GM18517 (cell line): Measurements from ENCODE around the gene MYO9B.
"Not testable (repeated sequence)": the region's sequence is repeated elsewhere in the genome, so short reads cannot be mapped to it uniquely, and the experiment has no call there.

Experiments
- ATAC-seq: cut with Tn5 transposase; IDR thresholded peaks from one replicate; pipeline ENCODE4 v1.9.1; 2021; ENCODE audit warnings: mild to moderate bottlenecking, moderate library complexity; ENCODE audit not compliant: unreplicated experiment

Gene MYO9B

DNA sequence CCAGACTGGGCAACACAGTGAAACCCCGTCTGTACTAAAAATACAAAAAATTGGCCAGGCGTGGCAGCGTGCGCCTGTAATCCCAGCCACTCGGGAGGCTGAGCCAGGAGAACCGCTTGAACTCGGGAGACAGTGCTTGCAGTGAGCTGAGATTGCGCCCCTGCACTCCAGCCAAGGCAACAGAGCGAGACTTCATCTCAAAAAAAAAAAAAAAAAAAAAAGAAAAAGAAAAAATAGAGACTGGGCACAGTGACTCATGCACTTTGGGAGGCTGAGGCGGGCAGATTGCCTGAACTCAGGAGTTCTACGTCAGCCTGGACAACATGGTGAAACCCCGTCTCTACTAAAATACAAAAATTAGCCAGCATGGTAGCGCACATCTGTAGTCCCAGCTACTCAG, 69.2 kb downstream of the MYO9B start:
- ATAC-seq, result not testable (repeated sequence)

DNA sequence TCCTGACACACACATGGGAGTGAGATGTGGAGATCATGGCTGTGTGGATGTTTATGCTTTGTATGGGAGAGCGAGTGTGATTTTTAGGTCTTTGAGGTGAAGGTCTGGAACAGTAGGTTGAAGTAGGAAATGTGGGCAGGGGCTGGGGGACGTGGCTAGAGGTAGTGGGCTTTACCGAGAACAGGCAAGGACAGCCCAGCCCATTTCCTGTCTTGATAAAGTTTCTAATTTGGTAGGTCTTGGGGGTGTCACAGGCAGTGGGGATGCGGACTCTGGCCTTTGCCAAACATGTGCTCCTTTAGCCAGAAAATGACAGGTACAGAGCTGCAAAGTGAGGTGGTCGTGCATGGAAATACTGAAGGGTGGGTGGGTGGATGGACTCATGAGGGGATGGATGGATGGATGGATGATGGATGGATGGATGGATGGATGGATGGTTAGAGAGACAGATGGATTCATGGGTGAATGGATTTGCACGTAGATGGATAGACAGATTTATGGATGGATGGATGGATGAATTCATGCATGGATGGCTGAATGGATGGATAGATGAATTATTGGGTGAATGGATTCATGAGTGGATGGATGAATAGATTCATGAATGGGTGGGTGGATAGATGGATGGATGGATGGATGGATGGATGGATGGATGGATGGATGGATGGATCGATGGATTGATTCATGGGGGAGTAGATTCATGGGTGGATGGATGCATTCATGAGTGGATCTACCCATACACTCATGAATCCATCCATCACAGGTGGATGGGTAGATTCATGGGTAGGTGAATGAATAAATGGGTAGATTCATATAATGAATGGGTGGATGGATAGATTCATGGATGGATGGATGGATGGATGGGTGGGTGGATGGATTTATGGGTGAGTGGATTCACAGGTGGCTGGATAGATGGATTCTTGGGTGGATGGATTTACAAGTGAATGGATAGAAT, 70.2 kb downstream of the MYO9B start:
- no peak for ATAC-seq

DNA sequence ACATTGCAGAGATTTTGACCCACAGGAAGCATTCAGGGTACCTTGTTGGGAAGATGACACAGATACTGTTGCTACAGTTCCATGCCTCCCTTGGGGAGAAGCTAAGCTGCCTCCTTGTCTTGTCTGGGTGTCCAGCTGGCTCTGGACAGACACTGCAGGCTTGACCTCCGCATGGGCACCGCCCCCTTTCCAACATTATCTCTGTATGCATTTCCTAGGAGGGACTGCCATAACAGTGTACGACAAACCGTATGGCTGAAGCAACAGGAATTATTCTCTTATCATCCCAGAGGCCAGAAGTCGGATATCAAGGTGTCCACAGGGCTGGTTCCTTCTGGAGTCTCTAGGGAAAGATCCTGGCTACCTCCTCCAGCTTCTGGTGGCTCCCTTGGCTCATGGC, 72.6 kb downstream of the MYO9B start:
- ATAC-seq, result no peak

DNA sequence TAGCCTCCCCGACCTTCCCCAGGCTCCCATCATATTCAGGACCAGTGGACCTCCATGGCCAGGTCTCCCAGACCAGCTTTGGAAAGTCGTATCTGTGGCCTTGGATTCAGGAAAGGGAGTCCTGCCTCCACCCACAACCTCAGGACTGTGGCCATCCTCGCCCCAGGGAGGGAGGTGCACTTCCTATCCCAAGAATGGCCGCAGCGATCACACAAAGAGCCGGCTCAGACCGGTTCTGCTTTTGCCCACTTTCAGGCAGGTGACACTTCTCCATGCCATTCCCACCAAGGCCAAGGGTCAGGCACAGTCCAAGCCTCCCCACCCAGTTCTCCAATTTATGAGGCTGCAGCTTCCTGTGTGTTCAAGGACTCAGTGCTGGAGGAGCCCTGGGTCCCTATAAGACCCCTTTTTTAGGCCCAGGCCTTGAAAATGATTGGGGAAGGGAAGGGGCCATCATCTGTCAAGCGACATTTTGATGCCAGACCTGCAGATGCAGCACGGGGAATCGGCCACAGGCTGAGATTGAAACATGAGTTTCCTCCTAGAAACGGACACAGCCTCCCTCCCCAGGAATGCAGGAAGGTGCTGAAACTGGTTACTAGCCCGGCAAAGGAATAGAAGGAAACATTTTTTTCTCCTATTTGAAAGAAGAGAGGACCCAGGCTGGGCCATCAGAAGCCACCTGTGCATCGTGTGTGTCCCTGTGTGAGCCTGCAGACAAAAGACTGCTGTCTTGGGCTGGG, 74.0 kb downstream of the MYO9B start:
- ATAC-seq, result no peak

DNA sequence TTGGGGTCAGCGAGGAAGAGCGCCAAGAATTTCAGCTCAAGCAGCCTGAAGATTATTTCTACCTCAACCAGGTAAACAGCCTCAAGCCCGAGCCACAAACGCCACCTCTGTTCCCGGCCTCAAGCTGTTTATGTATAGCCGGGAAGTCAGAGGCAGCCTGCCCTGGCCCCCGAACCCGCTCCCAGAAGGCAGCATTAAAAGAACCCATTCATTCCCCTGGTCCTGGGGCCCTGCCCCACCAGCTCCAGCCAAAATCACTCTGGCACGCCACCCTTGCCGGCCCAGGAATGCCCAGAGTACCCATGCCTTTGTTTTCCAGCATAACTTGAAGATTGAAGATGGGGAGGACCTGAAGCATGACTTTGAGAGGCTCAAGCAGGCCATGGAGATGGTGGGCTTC, 78.4 kb downstream of the MYO9B start:
- ATAC-seq, result no peak

DNA sequence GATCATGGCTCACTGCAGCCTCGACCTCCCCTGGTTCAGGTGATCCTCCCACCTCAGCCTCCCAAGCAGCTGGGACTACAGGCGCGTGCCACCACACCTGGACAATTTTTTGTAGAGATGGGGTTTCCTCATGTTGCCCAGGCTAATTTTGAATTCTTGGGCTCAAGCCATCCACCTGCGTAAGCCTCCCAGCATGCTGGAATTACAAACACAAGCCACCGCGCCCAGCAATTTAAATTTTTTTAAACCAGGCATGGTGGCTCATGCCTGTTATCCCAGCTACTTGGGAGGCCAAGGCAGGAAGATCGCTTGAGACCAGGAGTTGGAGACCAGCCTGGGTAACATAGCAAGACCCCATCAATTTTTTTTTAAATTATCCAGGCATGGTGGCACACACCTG, 79.7 kb downstream of the MYO9B start:
- ATAC-seq, result no peak

DNA sequence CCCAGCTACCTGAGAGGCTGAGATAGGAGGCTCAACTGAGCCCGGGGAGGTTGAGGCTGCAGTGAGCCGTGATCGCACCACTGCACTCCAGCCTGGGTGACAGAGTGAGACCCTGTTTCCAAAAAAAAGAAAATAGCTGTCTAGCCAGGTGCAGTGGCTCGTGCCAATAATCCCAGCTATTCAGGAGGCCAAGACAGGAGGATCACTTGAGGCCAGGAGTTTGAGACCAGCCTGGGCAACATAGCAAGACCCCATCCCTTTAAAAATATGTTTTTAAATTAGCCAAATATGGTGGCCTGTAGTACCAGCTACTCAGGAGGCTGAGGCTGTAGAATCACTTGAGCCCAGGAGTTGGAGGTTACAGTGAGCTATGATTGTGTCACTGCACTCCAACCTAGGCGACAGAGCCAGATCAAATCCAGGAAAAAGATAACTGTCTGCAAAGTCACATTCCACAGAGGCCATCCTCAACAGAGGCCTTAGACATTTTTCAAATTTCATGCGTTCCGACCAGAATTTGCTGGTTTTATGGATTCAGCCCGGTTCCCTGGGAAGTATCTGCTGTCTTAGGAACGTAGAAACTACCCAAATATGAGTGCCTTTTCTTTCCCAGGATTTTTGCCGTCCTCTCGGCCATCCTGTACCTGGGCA, 80.8 kb downstream of the MYO9B start:
- ATAC-seq, result no peak

DNA sequence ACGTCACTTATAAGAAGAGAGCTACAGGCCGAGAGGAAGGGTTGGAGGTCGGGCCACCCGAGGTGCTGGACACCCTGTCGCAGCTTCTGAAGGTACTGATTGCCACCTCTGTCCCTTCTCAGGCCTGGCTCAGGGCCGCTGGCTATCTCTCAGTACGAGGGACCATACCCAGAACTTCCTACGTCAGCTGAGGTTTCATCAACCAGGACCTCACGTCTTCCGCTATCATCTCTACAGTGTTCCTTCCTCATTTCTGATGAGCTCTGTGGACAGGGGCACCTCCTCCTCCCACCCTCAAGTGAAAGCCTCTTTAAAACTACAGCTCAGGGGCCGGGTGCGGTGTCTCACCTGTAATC, 81.3 kb downstream of the MYO9B start:
- ATAC-seq, result no peak

DNA sequence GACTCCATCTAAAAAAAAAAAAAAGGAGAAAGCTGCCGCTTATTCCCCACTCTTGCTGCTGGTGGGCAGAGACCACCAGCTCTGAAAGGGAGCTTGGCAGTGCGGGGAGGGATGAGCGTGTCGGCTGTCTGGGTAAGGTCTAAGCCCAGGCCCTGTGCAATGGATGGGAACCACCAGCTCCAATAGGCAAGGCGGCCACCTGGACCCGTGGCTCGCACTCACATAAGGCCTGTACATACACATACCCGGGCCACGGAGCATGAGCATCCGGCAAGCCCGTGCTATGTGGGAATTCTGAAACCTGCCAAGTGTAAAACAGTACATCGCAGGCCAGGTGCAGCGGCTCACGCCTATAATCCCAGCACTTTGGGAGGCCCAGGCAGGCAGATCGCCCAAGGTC, 83.0 kb downstream of the MYO9B start:
- ATAC-seq, result no peak

DNA sequence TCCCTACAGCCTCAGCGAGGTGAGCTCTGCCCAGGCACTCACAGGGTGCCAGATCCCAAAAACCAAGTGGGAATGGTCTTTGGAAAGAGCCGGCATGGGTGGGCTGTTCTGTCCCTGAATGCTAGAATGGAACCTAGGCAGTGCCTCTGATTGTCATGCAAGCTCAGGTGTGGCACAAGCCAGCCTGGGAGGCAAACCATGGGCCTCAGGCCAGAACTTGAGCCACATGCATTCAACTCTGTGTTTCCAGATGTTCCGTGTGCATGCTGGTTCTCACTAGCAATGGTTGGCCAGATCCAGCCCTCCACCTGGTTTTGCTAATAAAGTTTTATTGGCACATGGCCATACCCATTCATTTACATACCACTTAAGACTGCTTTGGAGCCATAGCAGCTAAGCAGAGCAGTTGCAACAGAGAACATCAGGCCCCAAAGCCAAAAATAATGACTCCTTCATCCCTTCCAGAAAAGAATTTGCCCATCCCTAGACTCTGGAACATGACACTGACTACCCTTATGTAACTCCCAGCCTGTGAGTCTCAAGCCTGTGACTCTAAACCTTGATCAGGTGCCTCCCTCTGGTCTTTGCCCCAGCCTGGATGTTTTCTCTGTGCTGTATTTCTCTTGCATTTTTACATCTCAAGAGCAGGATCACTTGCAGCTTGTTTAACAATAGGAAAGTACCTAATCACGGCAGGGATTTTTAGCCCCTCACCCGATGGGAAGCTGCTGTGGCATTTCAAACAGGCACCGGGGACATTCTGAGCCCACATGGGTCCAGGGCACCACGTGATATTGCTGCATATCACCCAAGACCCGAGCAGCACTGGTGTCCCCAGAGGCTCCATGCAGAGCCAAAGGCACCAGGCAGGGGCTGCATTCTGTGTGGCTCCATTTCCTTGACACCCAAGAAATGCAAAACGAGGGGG, 84.2 kb downstream of the MYO9B start:
- ATAC-seq, result no peak

DNA sequence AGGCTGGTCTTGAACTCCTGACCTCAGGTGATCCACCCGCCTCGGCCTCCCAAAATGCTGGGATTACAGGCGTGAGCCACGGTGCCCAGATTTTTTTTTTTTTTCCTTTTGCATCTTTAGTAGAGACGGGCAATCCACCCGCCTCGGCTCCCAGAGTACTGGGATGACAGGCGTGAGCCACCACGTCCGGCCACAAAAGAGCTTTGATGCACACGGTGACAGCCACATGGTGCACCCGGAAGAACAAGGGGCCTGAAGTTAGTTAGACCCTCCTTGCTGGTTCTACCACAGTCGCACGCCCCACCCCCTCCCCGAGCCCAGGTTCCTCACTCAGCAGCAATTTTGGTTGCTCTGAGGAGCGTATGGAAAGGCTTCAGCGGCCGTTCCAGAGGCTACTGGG, 85.3 kb downstream of the MYO9B start:
- no peak for ATAC-seq

DNA sequence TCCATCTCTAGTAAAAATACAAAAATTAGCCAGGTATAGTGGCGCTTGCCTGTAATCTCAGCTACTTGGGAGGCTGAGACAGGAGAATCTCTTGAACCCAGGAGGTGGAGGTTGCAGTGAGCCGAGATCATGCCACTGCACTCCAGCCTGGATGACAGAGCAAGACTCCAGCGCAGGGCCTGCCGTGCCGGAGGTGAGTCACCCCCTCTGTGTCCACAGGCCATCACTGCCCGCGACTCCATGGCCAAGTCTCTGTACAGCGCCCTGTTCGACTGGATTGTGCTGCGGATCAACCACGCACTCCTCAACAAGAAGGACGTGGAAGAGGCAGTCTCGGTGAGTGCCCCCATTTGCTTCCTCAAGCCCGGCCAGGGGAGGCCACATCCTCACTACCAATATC, 86.6 kb downstream of the MYO9B start:
- ATAC-seq, result not testable (repeated sequence)

DNA sequence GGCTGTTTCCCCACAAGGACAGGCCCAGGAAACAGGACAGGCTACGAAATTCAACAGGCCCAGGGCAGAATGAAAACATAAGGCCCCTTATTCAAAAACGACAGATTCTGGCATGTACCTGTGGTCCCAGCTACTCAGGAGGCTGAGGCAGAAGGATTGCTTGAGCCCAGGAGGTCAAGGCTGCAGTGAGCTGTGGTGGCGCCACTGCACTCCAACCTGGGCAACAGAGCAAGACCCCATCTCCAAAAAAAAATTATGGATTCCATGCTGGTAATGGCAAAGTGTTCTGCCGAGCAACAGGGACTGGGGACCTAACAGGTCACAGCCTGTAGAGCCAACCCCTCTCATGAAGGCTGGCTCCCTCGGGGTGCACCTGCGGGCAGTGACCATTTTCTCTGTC, 87.0 kb downstream of the MYO9B start:
- no peak for ATAC-seq

DNA sequence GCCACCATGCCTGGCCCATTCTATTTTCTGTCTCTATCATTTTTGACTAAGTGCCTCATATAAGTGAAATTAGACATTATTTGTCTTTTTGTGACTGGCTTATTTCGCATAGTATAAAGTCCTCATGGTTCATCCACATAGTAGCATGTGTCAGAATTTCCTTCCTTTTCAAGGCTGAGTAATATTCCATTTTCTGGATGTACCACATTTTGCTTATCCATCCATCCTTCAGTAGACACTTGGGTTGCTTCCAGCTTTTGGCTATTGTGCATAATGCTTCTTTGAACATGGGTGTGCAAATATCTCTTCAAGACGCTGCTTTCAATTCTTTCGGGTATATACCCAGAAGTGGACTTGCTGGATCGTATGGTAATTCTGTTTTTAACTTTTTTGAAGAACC, 88.1 kb downstream of the MYO9B start:
- ATAC-seq, result no peak

DNA sequence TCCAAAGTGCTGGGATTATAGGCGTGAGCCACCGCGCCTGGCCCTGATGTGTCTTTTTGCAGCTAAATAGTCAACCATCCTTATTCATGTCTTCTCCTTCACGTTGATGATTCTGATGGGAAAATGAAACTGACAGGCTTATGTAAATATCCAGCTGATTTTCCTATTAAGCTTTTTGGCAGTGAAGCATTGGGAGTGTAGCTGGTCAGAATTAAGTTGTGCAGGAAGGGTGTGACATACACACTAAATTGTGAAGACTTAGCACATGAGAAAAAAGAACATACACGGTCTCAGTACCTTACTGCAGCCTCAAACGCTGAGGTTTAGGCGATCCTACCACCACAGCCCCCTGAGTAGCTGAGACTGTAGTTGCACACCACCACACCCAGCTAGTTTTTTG, 89.1 kb downstream of the MYO9B start:
- no peak for ATAC-seq

DNA sequence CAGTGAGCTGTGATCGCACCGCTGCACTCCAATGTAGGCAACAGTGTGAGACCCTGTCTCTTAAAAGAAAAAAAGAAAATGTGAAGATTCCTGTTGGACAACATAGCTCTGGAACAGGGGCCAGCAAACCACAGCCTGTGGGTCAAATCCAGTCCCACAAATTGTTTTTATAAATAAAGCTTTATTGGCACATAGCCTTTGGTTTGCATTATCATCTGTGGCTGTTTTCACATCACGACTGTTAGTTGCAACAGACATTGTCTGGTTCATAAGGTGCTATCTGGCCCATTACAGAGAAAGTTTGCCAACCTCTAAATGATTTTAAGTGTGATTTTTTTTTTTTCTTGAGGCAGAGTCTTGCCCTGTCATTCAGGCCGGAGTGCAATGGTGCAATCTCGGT, 90.1 kb downstream of the MYO9B start:
- no peak for ATAC-seq

DNA sequence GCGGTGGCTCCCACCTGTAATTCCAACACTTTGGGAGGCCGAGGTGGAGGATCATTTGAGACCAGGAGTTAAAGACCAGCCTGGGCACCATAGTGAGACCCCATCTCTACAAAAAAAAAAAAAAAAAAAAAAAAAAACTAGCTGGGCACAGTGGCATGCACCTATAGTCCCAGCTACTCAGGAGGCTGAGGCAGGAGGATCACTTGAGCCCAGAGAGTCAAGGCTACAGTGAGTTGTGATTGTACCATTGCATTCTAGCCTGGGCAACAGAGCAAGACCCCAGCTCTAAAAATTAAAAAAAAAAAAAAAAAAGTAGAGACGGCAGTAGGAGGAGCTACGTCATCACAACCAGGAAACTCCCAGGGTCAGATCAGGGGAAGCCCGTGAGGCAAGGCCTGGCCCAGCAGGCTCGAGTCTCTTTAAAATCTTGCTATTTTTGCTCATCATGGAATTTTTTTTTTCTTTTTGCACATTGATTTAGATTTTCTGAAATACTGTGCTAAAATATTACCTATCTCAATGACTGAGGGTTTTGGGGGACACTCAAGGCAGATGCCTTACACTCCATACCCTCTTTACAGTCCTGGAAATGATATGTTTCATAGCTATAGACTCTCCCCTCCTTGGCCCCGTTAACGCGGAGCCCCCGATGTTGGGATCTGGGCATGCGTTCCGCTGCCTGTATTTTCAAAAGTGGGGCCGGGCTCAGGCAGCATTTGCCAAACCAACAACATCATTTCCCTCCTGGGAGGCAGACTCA, 95.1 kb downstream of the MYO9B start:
- ATAC-seq, result no peak

DNA sequence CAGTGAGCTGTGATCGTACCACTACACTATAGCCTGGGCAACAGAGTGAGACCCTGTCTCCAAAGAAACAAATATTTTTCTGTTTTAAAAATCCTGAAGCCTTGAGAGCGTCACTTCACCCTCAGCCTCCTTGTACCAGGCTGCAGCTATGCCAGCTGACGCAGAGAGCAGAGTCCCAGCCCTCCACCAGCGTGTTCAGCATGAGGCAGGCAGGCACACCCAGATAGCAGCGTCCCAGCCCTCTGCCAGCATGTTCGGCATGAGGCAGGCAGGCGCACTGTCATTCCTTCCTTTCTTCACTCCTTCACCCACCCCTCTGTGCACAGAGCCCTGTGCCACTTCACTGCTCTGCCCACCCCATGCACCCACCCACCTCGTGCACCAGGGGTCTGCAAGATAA, 96.3 kb downstream of the MYO9B start:
- no peak for ATAC-seq

DNA sequence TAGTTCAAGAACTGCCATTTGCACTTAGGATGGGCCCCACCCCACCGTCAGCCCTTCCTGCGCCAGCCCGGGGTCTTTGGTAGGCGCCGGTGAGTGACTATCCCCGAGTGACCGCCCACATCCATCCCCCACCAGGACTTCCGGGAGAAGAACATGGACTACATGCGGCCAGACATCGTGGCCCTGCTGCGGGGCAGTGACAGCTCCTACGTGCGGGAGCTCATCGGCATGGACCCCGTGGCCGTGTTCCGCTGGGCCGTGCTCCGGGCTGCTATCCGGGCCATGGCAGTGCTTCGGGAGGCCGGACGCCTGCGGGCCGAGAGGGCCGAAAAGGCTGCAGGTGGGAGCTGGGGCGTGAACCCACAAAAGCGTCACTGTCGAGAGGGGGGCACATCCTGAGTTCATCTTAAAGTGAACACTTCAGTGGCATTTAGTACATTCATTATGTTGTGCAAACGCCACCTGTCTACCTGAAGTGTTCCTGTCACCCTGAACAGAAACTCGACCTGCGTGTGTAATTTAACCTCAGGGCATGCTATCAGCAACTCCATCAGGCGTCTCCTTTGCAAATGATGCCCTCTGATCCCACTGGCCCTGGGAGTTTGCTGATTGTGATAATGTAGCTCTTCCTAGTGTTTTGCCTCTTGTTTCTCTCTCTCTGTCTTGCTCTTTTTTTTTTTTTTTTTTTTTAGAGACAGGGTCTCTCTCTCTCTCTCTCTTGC, 97.2 kb downstream of the MYO9B start:
- no peak for ATAC-seq
